Stomach (tissue), 9 donors: ENCODE data around the gene FARS2. TPM values are rescaled to one million over a fixed set of nuclear protein-coding genes. Genes with fewer than 3 reads are reported as not detected.

Source experiments
- DNase-seq, 2 donors: peaks; one replicate each; pipeline versions ENCODE4 v3.0.0 to v3.0.0-alpha.2; 2013 to 2019
- H3K27ac ChIP-seq, 5 donors: fragments of 200-600 bp in 4 of 5; sonication (generic) in 4 of 5; one replicate each; pipeline ENCODE4 v1.5.1; 2013 to 2019; ENCODE audit warnings: mild to moderate bottlenecking in 1 of 5, moderate library complexity in 1 of 5
- H3K27me3 ChIP-seq, 3 donors: fragments of 200-600 bp; sonication (generic); one replicate each; pipeline ENCODE4 v1.5.1; 2017 to 2019; ENCODE audit warnings: mixed run types in 1 of 3
- H3K36me3 ChIP-seq, 4 donors: fragments of 200-600 bp; sonication (generic); 1 replicate in 3 of 4; 2 replicates in 1 of 4; pipeline ENCODE4 v1.5.1; 2016 to 2019
- H3K4me1 ChIP-seq, 4 donors: fragments of 200-600 bp; sonication (generic); one replicate each; pipeline ENCODE4 v1.5.1; 2016 to 2019
- H3K4me3 ChIP-seq, 4 donors: fragments of 200-600 bp; sonication (generic) in 3 of 4; one replicate each; pipeline ENCODE4 v1.5.1; 2016 to 2019; ENCODE audit warnings: mild to moderate bottlenecking in 1 of 4
- H3K9me3 ChIP-seq, 4 donors: fragments of 200-600 bp; sonication (generic); one replicate each; pipeline ENCODE4 v1.5.1; 2016 to 2019
- EP300 ChIP-seq: sonication (generic); formaldehyde crosslinking; IDR thresholded peaks from one replicate; pipeline ENCODE4 v1.6.1; 2017; ENCODE audit warnings: antibody characterized with exemption
- POLR2A ChIP-seq, 4 donors: fragments of 450-650 bp; IDR thresholded peaks; one replicate each; pipeline ENCODE4 v1.6.1; 2016; ENCODE audit warnings: antibody characterized with exemption in 4 of 4, control low read depth in 2 of 4, mild to moderate bottlenecking in 1 of 4, moderate library complexity in 1 of 4
- POLR2AphosphoS5 ChIP-seq, 3 donors: sonication (generic); formaldehyde crosslinking; IDR thresholded peaks; one replicate each; pipeline ENCODE4 v1.6.1; 2016; ENCODE audit warnings: antibody characterized with exemption in 3 of 3
- WGBS, 5 donors: extraction: QIAGEN DNeasy Blood & Tissue Kit in 3 of 5; methylation state at CpG; one replicate each; pipeline versions ENCODE4 v1.1.5 to v1.1.7; 2013 to 2018; 5-methylcytosine and 5-hydroxymethylcytosine counted together
- intact Hi-C: fragments of 100-400 bp; cut with DNase I; formaldehyde crosslinking; loops from one replicate; pipeline ENCODE4 v1.15.1; 2023; ENCODE audit warnings: low total_unique reads
- polyA plus RNA-seq, 3 donors: library from polyadenylated mRNA; stranded (reverse); fragments of 200-250 nt; gene quantifications; one replicate each; pipeline ENCODE4 v1.2.3, GENCODE V29; 2013
- total RNA-seq, 5 donors: library from RNA; depleted of rRNA; stranded (reverse); fragments of >200 nt; gene quantifications; one replicate each; pipeline versions ENCODE4 v1.1.0 to v1.2.3, GENCODE V29; 2014 to 2016
- TF ChIP-seq, protein P1 (sequence below), 7 experiments: fragments of 450-650 bp in 4 of 7; fragments of 200-600 bp in 3 of 7; sonication (generic) in 3 of 7; IDR thresholded peaks; one replicate each; pipeline ENCODE4 v1.5.1; 2016 to 2019; ENCODE audit warnings: antibody characterized with exemption in 7 of 7, control low read depth in 2 of 7, mild to moderate bottlenecking in 1 of 7
- donor health status: healthy with polysubstance abuse.
- donor health status: Bipolar disorder and iron deficiency.
- donor health status: healthy.

Gene FARS2
- total and polyA plus RNA-seq, 8 donors, result 3.8 to 47.8 (median 15.9) TPM

DNA sequence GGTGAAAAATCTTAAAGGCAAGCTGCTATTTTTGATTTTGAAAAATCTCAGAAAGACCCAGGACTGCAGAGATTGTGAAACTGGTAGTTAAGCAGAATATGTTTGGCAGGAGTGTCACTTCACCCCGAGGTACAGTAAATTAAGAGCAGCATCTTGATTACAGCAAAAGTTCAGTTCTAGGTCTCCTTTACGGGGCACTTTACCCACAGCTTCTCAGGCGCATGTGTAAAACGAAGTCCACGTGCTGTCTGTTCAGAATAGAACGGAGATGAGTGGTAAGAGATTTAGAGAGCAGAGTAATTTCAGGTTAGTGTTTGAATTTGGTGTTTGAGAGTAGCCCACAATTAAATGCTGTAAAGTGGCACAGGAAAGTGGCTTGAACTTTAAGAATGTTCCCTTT, 84.0 kb downstream of the FARS2 start:
- WGBS, 5 donors, result 90 to 95% (median 94%) methylated on average over 6 of the region's 6 CpGs
- intact Hi-C loops, result no loop called here
- H3K27ac ChIP-seq, result no peak overlapping the region
- H3K27me3 ChIP-seq, result no peaks in the 10 kb centered on the region
- no peaks in the 10 kb centered on the region for H3K4me1 ChIP-seq
- DNase-seq, result no peak
- TF ChIP-seq POLR2AphosphoS5 (IDR thresholded peaks at IDR 0.05) (no peak), POLR2A (IDR thresholded peaks at IDR 0.05) (no peak), EP300 (no peak)
- TF ChIP-seq, protein P1, sequence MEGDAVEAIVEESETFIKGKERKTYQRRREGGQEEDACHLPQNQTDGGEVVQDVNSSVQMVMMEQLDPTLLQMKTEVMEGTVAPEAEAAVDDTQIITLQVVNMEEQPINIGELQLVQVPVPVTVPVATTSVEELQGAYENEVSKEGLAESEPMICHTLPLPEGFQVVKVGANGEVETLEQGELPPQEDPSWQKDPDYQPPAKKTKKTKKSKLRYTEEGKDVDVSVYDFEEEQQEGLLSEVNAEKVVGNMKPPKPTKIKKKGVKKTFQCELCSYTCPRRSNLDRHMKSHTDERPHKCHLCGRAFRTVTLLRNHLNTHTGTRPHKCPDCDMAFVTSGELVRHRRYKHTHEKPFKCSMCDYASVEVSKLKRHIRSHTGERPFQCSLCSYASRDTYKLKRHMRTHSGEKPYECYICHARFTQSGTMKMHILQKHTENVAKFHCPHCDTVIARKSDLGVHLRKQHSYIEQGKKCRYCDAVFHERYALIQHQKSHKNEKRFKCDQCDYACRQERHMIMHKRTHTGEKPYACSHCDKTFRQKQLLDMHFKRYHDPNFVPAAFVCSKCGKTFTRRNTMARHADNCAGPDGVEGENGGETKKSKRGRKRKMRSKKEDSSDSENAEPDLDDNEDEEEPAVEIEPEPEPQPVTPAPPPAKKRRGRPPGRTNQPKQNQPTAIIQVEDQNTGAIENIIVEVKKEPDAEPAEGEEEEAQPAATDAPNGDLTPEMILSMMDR (IDR thresholded peaks at IDR 0.05), result no peak
- H3K4me3 ChIP-seq, result no peak overlapping the region
- H3K36me3 ChIP-seq, result no peaks in the 10 kb centered on the region
- no peaks in the 10 kb centered on the region for H3K9me3 ChIP-seq

DNA sequence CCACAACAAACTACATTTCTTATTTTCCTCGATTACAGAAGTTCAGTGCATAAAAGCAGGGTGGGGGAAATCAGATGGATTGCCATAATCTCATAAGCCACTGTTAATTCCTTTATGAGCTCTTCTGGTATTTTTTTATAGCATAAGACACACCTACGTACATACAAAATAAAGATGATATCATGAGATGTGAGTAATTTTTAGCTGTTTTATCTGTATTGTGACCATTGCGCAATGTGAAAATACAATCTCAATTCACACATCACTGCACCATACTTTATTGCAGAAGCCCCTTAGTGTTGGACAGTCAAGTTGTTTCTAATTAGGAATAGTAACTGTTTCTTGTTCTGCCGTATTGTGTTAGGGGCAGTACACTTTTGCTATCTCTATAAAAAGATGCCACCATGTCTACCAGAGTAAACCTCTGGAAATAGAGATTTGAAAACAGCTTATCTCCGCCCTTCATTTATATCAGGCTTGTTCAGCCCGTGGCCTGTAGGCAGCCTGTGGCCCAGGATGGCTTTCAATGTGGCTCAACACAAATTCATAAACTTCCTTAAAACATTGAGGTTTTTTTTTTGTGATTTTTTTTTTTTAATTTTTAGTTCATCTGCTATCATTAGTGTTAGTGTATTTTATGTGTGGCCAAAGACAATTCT, 90.4 kb downstream of the FARS2 start:
- Histone ChIP-seq H3K27ac (no peak overlapping the region), H3K27me3 (no peaks in the 10 kb centered on the region), H3K4me3 (no peak overlapping the region), H3K9me3 (no peaks in the 10 kb centered on the region), H3K4me1 (no peaks in the 10 kb centered on the region), H3K36me3 (no peaks in the 10 kb centered on the region)
- intact Hi-C loops, result no loop called here
- no peak for TF ChIP-seq EP300
- TF ChIP-seq POLR2AphosphoS5 (IDR thresholded peaks at IDR 0.05), result no peak
- TF ChIP-seq POLR2A (IDR thresholded peaks at IDR 0.05), result no peak
- TF ChIP-seq, protein P1 (IDR thresholded peaks at IDR 0.05), result no peak
- DNase-seq, result no peak
- 82 to 96% (median 92%) methylated on average over 6 of the region's 6 CpGs for WGBS, 5 donors

DNA sequence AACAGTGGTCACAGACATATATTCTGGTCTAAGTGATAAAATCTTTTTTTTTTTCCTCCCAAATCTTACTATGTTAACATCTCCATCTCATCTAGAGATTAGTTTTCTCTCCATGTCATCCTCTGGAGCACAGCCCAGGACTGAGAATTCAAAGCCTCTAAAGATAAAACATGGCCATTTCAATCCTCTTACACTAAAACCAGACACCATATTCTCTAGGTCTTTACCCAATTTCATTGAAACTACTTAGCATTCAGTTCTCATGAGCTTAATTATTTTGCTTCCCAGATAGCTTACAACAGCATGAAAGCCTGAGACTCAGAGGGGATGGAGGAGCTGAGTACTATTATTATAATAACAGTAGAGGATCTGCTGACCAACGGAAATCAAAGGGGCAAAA, 92.7 kb downstream of the FARS2 start:
- intact Hi-C loops, result no loop called here
- DNase-seq, result no peak

DNA sequence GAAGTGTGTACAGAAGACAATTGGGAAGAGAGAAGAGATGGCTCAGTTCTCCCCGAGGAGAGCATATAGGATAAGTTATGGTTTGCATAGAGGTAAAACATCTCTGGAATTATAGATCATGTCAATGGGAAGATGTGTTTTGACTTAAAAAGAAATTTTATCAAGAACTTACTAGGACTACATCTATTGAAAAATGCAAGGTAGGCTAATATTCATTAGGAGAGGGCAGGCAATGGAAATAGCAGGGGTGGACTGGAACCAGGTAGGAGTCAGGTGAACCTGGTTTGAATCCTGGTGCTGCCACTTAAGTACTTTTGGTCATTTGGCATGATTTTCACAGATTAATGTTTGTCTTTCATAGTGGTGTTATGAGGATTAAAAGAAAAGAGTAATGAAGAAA, 96.2 kb downstream of the FARS2 start:
- Histone ChIP-seq H3K4me3 (no peak overlapping the region), H3K36me3 (no peaks in the 10 kb centered on the region), H3K9me3 (no peaks in the 10 kb centered on the region), H3K4me1 (peaks cover 0 to 22% (median 0%) of the 10 kb centered on the region in 4 donors), H3K27ac (no peak overlapping the region), H3K27me3 (no peaks in the 10 kb centered on the region)
- TF ChIP-seq POLR2AphosphoS5 (IDR thresholded peaks at IDR 0.05) (no peak), POLR2A (IDR thresholded peaks at IDR 0.05) (no peak), EP300 (no peak)
- TF ChIP-seq, protein P1 (IDR thresholded peaks at IDR 0.05), result no peak
- WGBS, 5 donors, result 97 to 100% (median 98%) methylated on average over 1 of the region's 1 CpG
- intact Hi-C loops, result no loop called here
- no peak for DNase-seq

More for the DNA sequence above, 92.7 kb downstream of the FARS2 start:
- Histone ChIP-seq H3K4me1 (no peaks in the 10 kb centered on the region), H3K9me3 (no peaks in the 10 kb centered on the region), H3K36me3 (no peaks in the 10 kb centered on the region), H3K4me3 (no peak overlapping the region), H3K27me3 (no peaks in the 10 kb centered on the region), H3K27ac (no peak overlapping the region)
- TF ChIP-seq, protein P1 (IDR thresholded peaks at IDR 0.05), result no peak
- no peak for TF ChIP-seq POLR2A (IDR thresholded peaks at IDR 0.05)
- no peak for TF ChIP-seq POLR2AphosphoS5 (IDR thresholded peaks at IDR 0.05)
- no peak for TF ChIP-seq EP300
- 83 to 91% (median 88%) methylated on average over 1 of the region's 1 CpG for WGBS, 5 donors
